Hematopoietic multipotent progenitor cell (in vitro differentiated cells): Measurements from ENCODE around the gene WDR7. TPM values are rescaled to one million over a fixed set of nuclear protein-coding genes. Genes with fewer than 3 reads are reported as not detected.
"Not testable (repeated sequence)": the region's sequence is repeated elsewhere in the genome, so short reads cannot be mapped to it uniquely, and the experiment has no call there.

ENCODE experiments used
- DNase-seq, 3 donors: peaks; one replicate each; pipeline ENCODE4 v3.0.0-alpha.2; 2011 to 2015; ENCODE audit warnings: low read depth in 2 of 3, low spot score in 2 of 3
- total RNA-seq: library from RNA; depleted of rRNA; stranded (reverse); fragments of >200 nt; gene quantifications from one replicate; pipeline ENCODE4 v1.2.3, GENCODE V29; 2012

Gene WDR7
- total RNA-seq, 1 donor = 29.4 TPM

DNA sequence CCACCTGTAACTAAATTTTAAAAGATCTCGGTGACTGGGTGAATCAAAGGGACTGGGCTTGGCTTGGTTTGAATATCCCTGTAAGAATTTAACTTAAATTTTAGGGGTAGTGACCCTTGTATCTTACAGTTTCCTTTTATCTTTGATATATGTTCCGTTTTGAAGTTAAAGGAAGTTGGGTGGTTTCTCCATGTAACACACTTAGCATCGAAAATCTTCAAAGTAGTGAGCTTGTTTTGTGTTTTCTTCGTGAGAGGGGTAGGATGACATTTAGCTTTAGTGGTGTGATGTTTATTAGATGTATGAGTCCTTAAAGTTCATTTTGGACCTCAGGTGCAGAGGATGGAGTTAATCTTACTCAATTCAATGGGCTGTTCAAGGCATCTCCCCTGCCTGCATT, 1.6 kb downstream of the WDR7 start:
- DNase-seq = peak in 1 of 3 donors; percentile 21

DNA sequence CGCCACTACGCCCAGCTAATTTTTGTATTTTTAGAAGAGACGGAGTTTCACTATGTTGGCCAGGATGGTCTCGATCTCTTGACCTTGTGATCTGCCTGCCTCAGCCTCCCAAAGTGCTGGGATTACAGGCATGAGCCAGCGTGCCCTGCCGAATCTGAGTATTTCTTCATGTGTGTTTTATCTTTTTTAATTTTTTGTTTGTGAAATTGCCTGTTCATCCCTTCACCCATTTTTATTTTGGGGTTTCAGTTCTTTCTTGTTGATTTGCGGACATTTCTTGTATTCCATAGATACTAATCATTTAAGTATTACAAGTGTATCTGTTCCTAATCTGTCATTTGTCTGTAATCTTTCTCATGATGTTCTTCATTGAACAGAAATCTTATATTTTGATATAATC, 3.1 kb downstream of the WDR7 start:
- DNase-seq = not testable (repeated sequence)

DNA sequence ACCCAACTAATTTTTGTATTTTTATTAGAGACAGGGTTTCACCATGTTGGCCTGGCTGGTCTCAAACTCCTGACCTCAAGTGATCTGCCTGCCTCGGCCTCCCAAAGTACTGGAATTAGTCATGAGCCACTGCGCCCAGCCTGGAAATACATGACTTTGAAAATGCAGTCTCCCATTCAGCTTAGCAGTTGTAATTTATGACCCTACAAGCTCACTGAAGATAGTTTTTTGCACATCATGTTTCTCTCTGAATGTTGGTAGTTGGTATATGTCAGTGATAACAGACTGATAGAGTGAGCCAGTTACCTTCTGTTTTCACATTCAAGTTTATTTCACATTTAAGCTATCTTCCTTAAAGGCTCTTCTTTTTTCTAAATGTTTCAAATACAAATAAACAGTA, 7.1 kb downstream of the WDR7 start:
- DNase-seq = no peak

DNA sequence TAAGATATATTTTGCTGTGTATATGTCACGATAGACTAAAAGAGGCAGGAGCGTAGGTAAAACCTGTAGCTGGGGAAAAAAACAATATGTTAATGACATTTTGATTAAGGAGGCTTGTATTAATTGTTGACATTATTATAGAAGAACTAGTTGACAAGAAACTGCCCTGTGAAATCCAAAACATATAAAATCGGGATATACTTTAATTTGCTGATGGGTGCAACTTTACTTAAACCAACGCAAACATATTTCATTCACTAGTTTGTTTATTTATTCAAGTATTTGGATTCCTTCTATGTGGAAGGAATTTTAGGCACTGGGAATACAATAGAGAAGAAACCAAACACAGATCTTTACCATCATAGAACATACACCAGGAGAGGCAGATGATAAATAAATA, 8.0 kb downstream of the WDR7 start:
- DNase-seq = no peak

DNA sequence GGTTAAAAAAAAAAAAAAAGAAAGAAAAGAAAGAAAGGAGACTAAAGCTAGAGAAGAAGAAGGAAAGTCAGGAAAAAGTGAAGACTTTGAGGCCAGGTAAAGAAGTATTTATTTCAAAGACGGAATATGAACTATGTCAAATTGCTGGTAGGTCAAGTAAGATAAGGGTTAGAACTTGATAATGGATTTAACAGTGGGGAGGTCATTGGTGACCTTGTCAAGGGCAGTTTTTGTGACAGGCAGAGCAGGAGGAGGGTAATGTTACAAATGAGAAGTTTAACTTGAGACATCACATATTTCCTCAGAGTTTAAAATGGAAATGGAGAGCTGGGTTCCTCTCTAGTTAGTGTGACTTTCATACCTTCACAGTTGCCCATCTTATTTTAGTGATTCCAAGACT, 9.5 kb downstream of the WDR7 start:
- DNase-seq = no peak

DNA sequence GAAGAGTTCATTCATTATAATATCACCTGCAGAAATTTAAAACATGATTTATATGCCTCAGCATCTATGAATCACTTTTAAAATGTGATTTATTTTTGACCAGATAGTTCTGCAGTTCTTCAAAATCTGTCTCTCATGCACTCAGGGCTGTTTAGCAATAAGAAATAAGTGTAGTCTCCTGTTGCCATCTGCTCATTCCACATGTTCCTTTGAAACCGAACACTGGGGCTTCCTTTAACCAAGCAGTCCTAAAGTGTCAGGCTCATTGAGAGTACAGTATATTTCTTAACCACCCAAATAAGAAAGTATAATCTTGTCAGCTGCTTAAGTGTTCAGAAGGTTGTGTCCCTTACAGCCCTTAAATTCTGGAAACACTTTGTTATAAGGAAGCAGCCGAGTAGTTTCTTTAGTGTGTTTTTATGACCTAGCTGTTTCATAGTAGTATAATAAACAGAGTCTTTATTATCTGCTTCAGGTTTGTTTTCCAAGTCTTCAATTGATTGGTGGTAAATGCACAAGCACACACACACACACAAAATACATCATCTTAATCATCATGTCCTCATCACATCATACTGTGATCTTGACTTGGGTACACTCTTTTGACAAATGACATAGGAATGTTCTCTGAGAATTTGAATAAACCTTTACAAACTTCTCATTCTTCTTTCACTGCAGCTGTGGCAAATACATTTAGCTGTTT, 10.4 kb downstream of the WDR7 start:
- no peak for DNase-seq

DNA sequence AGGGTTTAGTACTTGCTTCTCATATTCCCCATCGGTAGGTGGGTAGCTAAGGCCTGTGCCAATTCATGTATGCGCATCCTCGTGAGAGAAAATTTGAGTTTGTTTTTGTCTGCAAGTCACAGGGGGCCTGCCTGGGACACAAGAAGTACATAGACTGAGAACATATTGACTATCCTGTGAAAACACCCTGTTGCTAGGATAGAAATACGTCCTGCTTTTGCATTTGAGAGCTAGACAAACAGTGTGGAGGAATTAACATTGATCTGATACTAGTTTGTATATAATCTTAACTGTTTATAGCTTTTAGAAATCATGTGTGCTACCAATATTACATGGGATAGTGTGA, 10.9 kb downstream of the WDR7 start:
- no peak for DNase-seq

DNA sequence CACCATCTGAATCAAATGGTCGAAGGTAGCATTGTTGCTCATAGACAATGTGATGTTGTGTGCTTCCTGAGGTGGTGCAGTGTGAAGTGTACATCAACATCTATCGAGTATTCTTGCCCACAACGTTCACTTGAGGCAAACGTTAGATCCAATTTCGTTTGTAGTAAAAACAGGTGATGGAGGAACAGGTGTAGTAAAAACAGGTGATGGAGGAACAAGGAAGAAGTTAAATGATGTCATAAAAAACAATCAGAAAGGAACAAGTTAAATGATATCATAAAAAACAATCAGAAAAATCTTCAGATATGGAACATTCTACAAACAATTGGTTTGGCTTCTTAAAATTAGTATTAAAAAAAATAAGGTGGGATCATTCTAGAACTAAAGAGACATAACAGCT, 11.3 kb downstream of the WDR7 start:
- DNase-seq = no peak

DNA sequence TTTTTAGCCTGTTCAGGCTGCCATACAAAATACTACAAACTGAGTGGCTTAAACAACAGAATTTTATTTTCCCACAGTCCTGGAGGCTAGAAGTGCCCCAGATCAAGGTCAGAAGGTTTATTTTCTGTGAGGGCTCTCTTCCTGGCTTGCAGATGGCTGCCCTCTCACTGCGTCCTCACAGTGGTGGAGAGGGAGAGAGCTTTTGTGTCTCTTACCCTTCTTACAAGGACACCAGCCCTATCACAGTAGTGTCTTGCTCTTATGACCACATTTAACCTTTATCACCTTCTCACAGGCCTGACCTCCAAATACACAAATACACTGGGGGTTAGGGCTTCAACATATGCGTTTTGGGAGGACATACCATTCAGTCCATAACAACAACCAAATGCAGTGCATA, 11.7 kb downstream of the WDR7 start:
- DNase-seq = no peak

DNA sequence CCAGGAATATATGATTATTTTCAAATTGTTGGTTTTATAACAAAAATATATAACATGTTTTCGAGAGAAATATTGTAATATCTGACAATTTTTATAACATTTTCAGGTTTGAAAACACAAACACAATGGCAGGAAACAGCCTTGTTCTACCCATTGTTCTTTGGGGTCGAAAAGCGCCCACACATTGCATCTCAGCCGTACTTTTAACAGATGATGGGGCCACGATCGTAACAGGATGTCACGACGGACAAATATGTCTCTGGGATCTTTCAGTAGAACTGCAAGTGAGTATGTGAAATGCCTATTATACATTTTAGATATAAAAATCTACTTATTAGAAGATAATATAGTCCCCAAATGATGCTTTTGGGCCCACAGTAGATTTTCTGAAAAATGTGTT, 21.2 kb downstream of the WDR7 start:
- no peak for DNase-seq

DNA sequence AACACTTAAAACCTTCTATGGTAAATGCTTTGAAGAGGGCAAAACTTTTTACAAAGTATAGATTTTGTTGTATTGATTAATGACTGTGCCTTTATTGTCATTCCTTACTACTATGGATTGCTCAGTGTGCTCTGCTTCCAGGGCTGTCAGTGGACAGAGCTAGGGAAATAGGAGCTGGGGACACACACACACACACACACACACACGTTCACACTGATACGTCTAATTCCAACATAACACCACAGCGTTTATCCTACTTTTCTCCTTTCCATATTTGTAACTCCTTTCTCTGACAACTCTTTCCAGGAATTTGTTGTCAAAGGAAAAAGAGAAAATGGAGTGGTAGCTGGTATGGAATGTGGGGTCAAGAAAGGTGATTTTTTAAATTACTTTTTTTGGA, 21.8 kb downstream of the WDR7 start:
- no peak for DNase-seq

DNA sequence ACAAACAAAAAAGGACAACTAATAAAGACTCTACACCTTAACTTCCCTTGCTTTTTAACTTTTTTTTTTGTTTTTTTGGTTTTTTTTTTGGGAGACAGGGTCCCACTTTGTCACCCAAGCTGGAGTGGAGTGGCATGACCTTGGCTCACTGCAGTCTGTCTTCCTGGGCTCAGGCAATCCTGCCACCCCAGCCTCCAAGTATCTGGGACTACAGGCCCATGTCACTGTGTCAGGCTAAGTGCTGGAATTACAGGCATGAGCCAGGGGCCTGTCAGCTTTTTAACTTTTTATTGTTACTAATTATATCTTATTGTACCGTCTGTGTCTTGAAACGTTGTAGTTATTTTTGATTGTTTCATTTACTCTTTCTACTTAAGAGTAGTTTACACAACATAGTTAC, 25.5 kb downstream of the WDR7 start:
- no peak for DNase-seq

DNA sequence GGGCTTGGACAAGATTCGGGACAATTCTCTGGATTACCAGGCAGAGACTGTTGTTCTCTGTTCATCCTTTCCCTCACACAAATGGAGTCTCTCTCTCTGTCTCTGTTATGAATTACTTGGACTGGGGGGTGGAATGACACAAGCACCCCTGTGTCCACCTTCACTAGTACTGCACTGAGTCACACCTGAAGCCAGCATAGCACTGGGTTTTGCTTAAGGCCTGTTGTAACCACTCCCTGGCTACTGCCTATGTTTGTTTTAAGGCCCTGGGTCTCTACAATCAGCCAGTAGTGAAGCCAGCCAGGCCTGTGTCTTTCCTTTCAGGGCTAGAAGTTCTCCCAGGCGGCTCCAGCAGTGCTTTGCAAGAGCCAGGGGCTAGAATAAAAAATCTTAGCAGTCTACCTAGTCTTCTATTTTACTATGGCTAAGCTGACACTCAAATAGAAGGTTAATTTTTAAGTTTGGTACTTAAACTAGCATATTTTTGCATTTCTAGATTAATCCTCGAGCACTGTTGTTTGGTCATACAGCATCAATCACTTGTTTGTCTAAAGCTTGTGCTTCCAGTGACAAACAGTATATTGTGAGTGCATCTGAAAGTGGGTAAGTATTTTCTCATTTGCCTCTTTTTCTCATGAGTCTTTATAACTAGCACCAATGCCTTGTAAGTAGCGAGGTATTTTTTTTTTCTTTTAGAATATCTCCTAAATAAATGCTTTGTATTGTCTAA, 27.8 kb downstream of the WDR7 start:
- no peak for DNase-seq

DNA sequence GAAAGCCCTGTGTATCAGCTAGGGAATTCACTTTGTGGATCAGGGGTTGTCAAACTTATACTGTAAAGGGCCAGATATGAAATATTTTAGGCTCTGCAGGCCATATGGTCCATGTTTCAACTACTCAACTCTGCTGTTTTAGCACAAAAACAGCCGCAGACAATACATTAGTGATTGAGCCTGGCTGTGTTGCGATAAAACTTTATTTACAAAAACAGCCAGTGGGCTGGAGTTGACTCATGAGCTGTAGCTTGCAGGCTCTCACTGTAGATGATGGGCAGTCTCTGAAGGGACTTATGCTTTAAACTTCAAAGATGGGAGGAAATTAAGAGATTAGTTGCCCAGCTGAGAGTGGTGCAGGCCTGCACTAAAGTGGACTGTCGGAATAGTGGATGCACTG, 33.1 kb downstream of the WDR7 start:
- DNase-seq = no peak

DNA sequence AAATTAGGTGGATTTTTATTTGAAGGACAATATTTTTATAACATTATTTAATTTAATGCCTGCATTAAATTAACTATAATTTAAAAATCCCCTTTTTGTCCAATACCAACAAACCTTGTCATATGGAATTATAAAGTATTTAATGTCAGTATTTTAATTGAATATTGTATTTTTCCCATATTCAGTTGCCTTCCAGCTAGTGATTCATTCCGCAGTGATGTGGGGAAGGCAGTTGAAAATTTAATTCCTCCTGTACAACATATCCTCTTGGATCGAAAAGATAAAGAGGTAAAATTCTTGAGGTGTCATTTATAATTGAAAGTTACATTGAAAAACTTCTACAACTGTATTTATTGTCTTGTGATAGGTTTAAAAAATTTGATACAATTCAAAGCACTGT, 40.4 kb downstream of the WDR7 start:
- DNase-seq = no peak

DNA sequence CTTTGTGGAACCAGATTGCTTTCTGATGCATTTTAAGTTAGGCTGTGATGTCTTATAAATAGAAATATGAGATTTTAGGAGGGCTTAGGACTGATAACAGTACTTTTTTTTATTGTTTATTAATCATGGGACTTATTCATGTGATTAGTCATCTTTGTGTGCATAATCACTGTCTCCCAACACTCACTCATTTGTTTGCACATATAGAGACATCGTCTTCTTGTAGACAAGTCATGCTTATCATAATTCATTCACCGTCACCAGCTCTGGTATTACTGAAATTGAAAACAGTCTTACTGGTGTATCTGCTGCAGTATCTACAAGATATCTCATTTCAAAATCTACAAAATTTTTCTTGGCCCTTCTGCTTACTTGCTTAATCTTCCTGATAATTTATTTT, 45.8 kb downstream of the WDR7 start:
- no peak for DNase-seq

DNA sequence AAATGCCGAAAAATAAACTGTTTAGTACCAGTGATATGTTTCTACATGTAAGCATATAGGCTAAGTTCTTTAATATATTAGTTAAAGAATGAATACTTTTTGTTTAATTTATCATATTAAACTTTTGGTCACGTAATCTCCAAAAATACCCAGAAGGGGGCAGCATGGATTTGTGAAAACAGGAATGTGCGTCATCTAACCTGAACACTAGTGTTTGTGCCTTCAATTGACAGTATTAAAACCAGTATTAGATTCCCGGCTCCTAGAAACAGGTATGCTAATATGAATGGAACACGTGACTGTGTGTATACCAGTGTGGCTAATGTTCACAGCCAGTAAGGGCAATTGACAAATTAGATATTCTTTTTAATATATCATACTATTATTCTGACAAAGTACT, 51.8 kb downstream of the WDR7 start:
- DNase-seq = peak in 2 of 3 donors; percentile 37 to 68

DNA sequence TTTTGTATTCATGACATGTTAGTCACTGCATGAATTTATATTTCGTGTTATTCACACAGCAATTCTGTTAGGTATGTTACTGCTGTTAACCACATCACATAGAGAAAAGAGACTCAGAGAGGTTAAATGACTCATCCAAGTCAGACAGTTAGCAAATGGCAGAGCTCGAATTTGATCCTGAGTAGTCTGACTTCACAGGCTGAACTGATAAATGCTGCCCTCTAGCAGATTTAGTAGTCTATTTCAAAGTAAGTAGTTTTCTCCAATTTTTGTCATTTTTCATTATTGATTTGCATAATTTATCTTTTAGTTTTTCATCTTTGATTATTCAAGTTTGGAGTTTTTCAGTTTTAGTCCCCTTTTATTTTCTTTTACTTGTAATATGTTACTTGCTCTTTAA, 58.3 kb downstream of the WDR7 start:
- DNase-seq = peak; percentile 11 to 45 (median 23)

DNA sequence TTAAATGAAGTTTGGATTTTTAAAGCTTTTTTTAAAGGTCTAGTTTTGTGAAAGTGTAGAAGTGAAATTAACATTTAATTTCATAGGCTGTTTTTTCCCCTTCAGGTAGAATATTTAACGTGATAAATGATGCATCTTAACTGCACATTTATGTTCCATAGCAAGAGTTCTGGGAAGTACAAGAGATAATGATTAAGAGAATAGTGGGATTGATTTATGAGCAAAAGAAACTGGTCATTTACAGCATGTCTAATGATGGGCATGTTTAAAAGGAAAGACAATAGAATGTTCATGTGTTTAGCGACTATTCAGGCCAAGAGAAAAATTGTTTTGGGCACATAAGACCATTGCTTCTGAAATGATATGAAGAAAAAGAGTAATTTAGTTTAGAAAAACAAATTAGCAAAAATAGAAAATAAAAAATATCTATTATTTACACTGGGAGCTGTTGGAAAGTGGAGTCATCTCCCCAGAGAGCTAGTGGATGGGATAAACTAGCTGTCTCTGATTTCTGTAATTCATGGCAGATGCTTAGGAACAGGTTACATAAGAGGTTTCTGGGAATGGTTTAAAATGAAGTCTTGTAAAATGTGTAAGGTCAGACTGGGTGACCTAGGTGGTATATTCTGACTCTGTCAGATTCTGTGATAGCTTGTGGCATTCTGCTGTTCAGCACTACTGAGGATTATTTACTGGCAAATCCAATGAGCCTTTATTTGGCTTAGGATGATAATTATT, 60.7 kb downstream of the WDR7 start:
- no peak for DNase-seq

DNA sequence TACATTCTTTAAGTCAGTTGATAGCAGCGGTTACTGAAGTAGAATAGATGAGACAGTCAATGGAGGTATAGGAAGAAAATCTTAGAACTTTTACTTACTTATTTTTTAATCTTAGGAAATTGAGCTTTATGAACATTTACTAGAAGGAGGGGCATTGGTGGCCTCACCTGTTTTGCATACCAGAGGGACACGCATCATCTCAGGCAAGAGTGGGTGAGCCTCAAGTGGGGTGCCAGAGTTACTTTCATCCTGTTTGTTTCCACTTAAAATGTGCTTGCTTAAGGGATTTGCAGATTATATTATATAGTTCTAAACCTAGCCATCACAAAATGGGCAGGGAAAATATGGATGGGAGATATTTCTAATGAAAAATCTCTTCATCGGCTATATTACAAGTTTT, 61.6 kb downstream of the WDR7 start:
- DNase-seq = no peak

DNA sequence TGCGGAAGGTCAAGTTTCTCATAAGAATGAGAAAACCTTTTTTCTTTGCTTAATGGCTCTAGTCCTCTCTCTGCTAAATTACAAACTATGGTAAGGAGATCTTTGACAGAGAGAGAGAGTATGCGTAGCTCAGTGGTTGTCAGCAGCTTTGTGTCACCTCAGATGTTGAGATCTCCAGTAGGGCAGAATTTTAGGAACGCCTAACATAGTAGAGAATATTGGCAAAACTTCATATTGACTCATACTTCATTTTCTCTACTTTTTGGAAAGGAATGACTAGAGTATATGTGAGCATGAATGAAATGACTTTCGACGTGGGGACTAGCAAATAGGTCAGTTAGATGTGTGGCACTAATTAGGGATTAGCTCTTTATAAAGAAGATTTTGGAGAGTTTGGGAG, 64.0 kb downstream of the WDR7 start:
- DNase-seq = no peak

DNA sequence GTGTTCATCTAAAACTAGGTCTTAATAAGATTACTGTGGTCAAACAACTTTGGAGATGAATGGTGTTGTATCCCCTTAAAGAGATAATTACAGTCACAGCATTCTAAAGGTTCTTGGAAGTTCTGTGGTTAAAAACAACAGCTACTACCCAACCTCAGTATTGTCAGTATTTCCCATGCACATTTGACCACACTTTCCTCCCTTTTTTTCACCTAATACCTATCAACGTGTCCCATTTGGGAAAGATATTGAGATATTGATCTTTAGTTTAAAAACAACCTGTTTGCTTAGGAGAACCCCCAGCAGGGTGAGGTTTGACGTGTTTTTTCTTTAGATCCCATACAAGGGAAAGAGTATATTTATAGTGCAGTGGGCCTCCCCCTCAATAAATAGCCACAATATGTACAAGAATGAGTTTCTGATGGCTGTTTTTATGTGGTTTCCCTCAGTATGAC, 65.6 kb downstream of the WDR7 start:
- DNase-seq = no peak
